Right cardiac atrium (tissue), 5 donors: Measurements from ENCODE around the gene PERCC1. TPM values are rescaled to one million over a fixed set of nuclear protein-coding genes. Genes with fewer than 3 reads are reported as not detected.

ENCODE experiments used
- ATAC-seq, 2 donors: fragments of 200-7000 bp; cut with Tn5 transposase; one replicate each; pipeline versions ENCODE4 v1.8.0 to v1.9.1; 2020; ENCODE audit warnings: moderate library complexity in 2 of 2, mild to moderate bottlenecking in 1 of 2
- DNase-seq, 3 donors: peaks; one replicate each; pipeline ENCODE4 v3.0.0-alpha.2; 2020
- H3K27ac ChIP-seq: one replicate; pipeline ENCODE4 v1.5.1; 2013; ENCODE audit warnings: mild to moderate bottlenecking, low read length, control low read depth, moderate library complexity
- H3K27me3 ChIP-seq: one replicate; pipeline ENCODE4 v1.6.1; 2013; ENCODE audit not compliant: control insufficient read depth, insufficient read depth
- H3K4me1 ChIP-seq: one replicate; pipeline ENCODE4 v1.6.1; 2013; ENCODE audit warnings: low read length; ENCODE audit not compliant: control insufficient read depth, insufficient read depth
- H3K4me3 ChIP-seq: one replicate; pipeline ENCODE4 v1.5.1; 2013; ENCODE audit warnings: low read length, control low read depth
- H3K9me3 ChIP-seq: one replicate; pipeline ENCODE4 v1.6.1; 2013; ENCODE audit warnings: low read length; ENCODE audit not compliant: control insufficient read depth
- whole genome bisulfite sequencing: extraction: QIAGEN DNeasy Blood & Tissue Kit; methylation state at CpG from one replicate; pipeline ENCODE4 v1.1.7; 2013; 5-methylcytosine and 5-hydroxymethylcytosine counted together
- intact Hi-C, 4 donors: fragments of 100-400 bp; cut with DNase I; formaldehyde crosslinking; loops; one replicate each; pipeline versions ENCODE4 v1.11.0 to v1.14.0; 2022 to 2023
- polyA plus RNA-seq: library from polyadenylated mRNA; stranded (reverse); fragments of 200-250 nt; gene quantifications from one replicate; pipeline ENCODE4 v1.2.3, GENCODE V29; 2013
- total RNA-seq, 4 donors: library from RNA; stranded (reverse); fragmentation: NEBNext Ultra II Directional; extraction: Animal tissue kit (Norgen Biotek cat#: 25700); gene quantifications; one replicate each; pipeline ENCODE4 v1.2.1, GENCODE V29; 2021
- donor health status: healthy with polysubstance abuse.
- donor health status: DM: no; HTN: yes; CAD: no.
- donor health status: DM: no; HTN: no; CAD: no.
- donor health status: DM: no; HTN: yes; CAD: no; lungs with severe emphysema.
- donor health status: DM: yes; HTN: yes; CAD: no.

The PERCC1 gene
- total and polyA plus RNA-seq, 5 donors: 0.18 to 0.26 TPM; not detected in 3

DNA sequence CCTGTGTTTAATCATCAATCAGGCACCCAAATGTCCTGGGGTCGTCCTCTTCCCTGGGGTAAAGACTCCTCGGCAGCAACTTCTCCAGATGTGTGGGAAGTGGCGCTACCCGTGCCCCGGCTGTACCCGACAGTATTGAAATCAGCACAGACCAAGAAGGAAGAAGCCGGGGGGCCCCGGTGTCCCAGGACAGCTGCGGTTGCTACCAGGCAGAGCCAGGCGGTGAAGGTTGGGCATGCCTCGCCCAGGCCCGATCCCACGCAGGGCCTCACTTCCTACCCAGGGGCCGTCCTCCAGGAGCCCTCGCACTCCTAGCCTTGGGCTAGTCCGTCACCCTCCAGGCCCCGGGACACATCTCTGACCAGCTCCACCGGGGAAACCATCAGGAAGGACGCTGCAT lies 22.4 kb downstream of the PERCC1 start:
- Histone ChIP-seq H3K27ac (no peak overlapping the region), H3K4me1 (no peaks in the 10 kb centered on the region), H3K27me3 (no peaks in the 10 kb centered on the region), H3K9me3 (no peaks in the 10 kb centered on the region), H3K4me3 (no peak overlapping the region)
- intact Hi-C loops: no loop called here
- WGBS: 94% methylated on average over 19 of the region's 19 CpGs
- ATAC-seq (no peak), DNase-seq (peak in 1 of 3 donors; percentile 40)

DNA sequence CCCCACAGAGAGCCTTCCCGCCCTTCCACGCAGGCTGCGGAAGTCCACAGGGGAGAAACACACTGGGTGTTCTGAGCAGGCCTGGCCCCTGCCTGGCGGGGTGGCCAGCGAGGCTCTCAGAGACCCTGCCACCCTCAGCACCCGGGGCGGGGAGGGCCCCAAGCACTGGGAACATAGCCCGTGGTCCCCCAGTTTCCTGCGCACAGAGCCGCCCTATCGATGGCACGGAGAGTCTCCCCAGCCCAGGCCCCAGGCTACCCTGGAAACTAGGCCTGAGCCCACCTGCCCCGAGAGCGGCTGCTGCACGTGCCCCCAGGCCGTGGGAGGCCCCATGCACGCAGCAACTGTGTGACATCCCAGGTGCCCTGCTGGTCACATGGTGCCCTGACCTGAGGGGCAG lies 23.7 kb downstream of the PERCC1 start:
- H3K27me3 ChIP-seq: no peaks in the 10 kb centered on the region
- ATAC-seq (no peak), DNase-seq (peak in 1 of 3 donors; percentile 51)
- WGBS: 93% methylated on average over 17 of the region's 17 CpGs
- H3K4me3 ChIP-seq: no peak overlapping the region
- no peak overlapping the region for H3K27ac ChIP-seq
- intact Hi-C loops: no loop called here
- no peaks in the 10 kb centered on the region for H3K4me1 ChIP-seq
- no peaks in the 10 kb centered on the region for H3K9me3 ChIP-seq

DNA sequence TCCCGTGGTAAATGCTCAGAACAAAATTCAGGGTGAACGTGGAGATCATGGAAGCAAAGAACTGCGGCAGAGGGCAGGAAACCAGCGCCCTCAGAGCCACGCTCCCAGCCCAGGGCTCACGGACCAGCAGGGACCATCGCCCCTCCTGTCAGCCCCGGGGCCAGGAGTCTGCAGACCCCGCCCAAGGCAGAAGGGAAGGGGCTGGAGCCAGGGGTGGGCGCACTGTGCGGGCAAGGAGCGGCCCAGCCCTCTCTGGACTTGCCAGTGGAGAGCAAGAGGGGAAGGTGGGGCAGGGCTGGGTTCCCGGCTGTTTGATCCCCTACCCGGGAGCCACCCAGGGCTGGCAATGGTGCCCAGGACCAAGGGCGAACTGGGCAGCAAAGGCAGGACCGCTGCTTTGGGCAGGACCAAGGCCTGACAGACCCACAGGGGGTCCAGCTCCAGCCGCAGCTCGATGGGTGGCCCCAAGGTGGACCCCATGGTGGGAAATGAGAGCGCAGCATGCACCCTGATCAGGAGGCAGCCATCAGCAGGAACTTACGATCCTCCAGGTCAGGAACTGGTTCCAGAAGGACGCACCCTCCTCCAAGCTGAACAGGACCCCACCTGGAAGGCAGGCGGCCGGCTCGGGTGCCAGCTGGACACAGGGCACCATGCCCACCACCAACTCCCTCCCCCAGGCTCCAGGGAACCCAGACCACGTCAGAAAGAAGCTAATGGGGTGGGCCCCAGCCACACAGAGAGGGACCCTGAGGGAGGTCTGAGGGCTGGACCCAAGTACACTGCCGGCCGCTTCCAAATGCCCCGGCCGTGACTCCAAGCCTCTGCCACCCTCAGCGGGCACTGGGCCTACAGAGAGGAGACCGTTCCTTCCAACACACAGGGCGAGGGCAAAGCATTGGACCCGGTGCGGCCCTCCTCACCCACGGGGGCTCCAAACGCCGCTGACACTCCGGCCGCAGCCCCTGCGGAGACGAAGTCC lies 24.6 kb downstream of the PERCC1 start:
- H3K27ac ChIP-seq: no peak overlapping the region
- 93% methylated on average over 41 of the region's 41 CpGs for WGBS
- ATAC-seq (no peak), DNase-seq (peak in 1 of 3 donors; percentile 39)
- intact Hi-C loops: no loop called here
- no peaks in the 10 kb centered on the region for H3K4me1 ChIP-seq
- no peaks in the 10 kb centered on the region for H3K9me3 ChIP-seq
- H3K4me3 ChIP-seq: no peak overlapping the region
- H3K27me3 ChIP-seq: no peaks in the 10 kb centered on the region

DNA sequence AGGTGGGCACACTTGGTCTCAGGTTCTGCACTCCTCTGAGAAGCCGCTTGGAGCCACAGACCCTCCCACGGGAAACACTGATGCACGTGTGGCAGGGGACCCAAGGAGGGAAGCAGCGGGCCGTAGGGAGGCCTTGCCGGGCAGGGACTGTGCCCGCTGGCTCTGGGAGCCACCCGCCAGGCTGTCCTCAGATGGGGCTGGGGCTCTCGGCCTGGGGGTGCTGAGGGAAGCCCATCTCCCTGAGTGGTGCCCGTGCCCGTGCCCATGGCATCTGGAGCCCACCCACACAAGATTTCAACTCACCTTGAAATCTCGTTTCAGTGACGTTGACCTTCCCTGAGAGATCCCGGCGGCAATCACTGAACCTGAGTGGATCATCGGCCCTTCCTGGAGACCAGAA lies 26.1 kb downstream of the PERCC1 start:
- H3K27me3 ChIP-seq: no peaks in the 10 kb centered on the region
- intact Hi-C loops: no loop called here
- WGBS: 91% methylated on average over 16 of the region's 16 CpGs
- no peaks in the 10 kb centered on the region for H3K9me3 ChIP-seq
- no peak overlapping the region for H3K27ac ChIP-seq
- no peak overlapping the region for H3K4me3 ChIP-seq
- H3K4me1 ChIP-seq: no peaks in the 10 kb centered on the region
- peak in 2 of 3 donors; percentile 26 to 37 for DNase-seq
- ATAC-seq: no peak

DNA sequence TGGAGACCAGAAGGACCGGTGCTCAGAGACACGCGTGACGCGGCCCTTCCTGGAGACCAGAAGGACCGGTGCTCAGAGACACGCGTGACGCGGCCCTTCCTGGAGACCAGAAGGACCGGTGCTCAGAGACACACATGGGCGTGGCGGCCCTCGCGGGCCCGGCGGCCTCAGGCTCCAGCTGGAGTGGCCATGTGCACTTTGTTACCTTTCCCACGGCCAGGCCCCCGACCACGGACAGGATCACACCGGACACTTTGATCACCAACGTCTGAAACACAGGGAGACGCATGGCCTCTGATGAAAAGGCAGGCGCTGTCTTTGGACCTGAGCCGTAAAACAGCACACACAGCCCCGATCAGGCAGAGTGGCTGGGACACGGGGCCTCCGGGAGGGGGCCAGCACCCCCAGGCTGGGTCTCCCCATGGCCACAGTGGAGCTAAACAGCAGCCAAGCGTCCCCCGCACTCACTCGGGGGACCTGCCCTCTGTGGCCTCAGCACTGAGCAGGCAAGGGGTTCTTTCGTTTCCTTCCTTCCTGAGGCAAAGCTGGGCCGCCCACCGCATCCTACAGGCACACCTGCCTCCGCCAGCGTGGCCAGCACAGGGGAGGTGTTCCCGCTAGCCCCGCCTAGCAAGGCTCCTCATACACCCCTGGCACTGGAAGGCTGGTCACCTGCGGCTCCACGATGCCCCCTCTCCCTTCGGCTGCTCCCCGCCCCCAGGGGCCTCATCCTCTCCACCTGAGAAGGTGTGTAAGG lies 26.8 kb downstream of the PERCC1 start:
- WGBS: 88% methylated on average over 42 of the region's 42 CpGs
- no peak overlapping the region for H3K27ac ChIP-seq
- ATAC-seq (no peak), DNase-seq (peak in 2 of 3 donors; percentile 48 to 49)
- no peak overlapping the region for H3K4me3 ChIP-seq
- no peaks in the 10 kb centered on the region for H3K27me3 ChIP-seq
- intact Hi-C loops: no loop called here
- no peaks in the 10 kb centered on the region for H3K4me1 ChIP-seq
- no peaks in the 10 kb centered on the region for H3K9me3 ChIP-seq

DNA sequence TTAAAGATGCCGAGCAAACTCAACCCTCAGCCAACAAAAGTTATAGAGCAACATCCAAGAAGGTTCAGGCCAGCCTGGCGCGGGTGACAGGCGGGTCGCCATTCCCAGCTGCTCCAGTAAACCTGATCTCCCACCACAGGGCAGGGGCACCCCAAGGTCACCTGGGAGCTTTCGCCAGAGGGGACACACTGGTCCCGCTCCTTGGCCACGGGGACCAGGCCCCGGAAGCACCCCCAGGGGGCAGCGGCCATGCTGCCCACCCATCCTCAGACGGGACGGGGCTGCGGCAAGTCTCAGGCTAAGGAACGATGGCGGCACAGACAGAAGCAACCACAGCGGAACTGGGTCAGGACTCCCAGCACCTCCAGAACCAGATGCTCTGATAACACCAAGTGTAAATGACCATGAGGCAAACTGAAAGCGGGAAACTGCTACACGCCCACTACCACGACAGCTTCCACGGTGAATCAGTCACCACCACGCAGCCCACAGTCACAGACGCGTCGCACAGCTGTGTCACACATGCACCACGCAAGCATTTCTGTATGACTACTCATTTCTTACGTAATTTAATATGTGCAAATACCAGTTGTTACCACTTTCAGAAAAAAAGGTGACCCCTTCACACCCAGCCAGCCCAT lies 27.6 kb downstream of the PERCC1 start:
- intact Hi-C loops: no loop called here
- no peaks in the 10 kb centered on the region for H3K9me3 ChIP-seq
- WGBS: 93% methylated on average over 26 of the region's 26 CpGs
- peak in 1 of 3 donors; percentile 36 for DNase-seq
- no peak overlapping the region for H3K4me3 ChIP-seq
- ATAC-seq: no peak
- H3K4me1 ChIP-seq: no peaks in the 10 kb centered on the region
- no peaks in the 10 kb centered on the region for H3K27me3 ChIP-seq
- no peak overlapping the region for H3K27ac ChIP-seq

DNA sequence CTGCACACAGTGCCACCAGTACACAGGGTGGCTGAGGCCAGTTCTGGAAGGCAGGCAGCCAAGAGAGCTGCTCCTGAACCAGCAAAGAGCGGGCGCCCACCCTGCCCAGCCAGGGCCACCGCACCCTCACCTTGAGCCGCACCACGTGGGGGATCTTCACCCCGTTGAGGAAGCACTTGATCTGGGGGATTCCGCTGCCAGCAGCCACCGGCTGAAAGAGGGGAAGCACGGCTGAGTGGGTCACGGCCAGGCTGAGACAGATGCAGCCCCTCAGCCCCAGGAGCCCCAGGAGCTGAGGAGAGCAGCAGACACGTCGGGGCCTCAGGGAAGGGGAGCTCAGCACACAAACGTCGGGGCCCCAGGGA lies 28.1 kb downstream of the PERCC1 start:
- H3K27ac ChIP-seq: no peak overlapping the region
- DNase-seq: peak in 1 of 3 donors; percentile 56
- intact Hi-C loops: no loop called here
- no peaks in the 10 kb centered on the region for H3K4me1 ChIP-seq
- no peak overlapping the region for H3K4me3 ChIP-seq
- no peak for ATAC-seq
- no peaks in the 10 kb centered on the region for H3K9me3 ChIP-seq
- WGBS: 77% methylated on average over 14 of the region's 14 CpGs
- H3K27me3 ChIP-seq: no peaks in the 10 kb centered on the region

DNA sequence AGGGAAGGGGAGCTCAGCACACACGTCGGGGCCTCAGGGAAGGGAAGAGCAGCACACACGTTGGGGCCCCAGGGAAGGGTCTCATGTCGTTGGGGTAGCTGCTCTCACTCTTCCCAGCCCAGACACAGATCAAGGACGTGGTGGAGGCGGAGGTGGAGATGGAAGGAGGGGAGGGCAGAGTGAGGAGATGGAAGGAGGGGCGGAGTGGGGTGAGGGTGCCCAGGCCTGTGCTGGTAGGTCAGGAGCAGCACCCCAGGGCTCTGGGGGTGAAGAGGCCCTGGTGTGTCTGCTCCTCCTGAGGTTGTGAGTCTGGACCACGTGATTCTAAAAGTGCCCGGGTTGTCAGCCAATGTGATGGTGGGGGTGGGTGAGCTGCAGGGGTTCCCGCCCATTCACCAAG lies 29.1 kb downstream of the PERCC1 start:
- no peak for ATAC-seq
- no peak overlapping the region for H3K4me3 ChIP-seq
- intact Hi-C loops: no loop called here
- DNase-seq: no peak
- 82% methylated on average over 10 of the region's 10 CpGs for WGBS
- H3K27ac ChIP-seq: no peak overlapping the region
- H3K27me3 ChIP-seq: no peaks in the 10 kb centered on the region
- no peaks in the 10 kb centered on the region for H3K4me1 ChIP-seq
- H3K9me3 ChIP-seq: no peaks in the 10 kb centered on the region

DNA sequence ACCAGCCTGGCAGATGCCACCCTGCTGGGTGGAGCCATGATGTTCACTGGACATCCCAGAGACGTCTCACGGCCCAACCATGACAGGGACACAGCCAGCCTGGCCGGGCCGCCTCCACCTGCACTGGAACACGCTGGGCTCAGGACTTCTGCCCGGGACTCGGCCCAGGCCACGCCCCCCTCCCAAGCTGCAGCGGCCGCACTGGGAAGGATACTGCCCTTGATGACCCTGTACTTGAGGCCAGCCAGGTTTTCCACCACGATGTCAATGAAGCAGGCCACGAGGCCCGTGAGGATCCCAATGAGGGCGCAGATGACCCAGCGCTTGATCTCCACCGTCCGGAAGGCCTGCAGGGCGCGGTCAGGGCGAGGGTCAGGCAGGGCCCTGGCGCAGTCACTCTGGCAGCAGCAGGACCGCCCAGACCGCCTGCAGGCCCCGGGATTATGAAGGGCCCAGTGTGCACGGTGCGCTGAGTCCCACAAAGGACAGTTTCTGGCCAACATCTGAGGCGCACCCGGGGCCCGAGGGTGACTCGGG lies 29.8 kb downstream of the PERCC1 start:
- Histone ChIP-seq H3K27me3 (no peaks in the 10 kb centered on the region), H3K4me3 (no peak overlapping the region), H3K27ac (no peak overlapping the region), H3K9me3 (no peaks in the 10 kb centered on the region), H3K4me1 (no peaks in the 10 kb centered on the region)
- intact Hi-C loops: no loop called here
- ATAC-seq (peak; percentile 17 to 25), DNase-seq (peak in 2 of 3 donors; percentile 37 to 38)
- WGBS: 88% methylated on average over 30 of the region's 30 CpGs

DNA sequence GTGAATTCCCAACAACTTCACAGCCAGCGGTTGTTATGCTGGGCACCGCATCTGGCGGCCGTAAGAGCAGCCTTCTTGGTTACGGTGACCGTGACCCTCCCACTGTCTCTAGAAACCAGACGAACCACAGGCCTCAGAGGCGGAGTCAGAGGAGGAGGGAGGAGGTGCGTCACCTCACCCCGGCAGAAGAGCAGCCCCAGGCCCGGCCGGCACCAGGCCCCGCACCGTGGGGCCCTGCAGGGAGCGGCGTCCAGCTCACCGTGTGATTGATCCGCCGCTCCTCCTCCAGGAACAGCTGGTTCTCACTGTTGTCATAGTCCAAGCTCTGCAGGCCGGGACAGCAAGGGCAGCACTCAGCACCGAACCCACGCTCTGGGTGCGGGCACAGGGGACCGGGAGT lies 30.3 kb downstream of the PERCC1 start:
- H3K27ac ChIP-seq: no peak overlapping the region
- intact Hi-C loops: no loop called here
- H3K4me3 ChIP-seq: no peak overlapping the region
- no peaks in the 10 kb centered on the region for H3K27me3 ChIP-seq
- ATAC-seq (no peak), DNase-seq (peak in 2 of 3 donors; percentile 31 to 36)
- H3K4me1 ChIP-seq: no peaks in the 10 kb centered on the region
- H3K9me3 ChIP-seq: no peaks in the 10 kb centered on the region
- WGBS: 83% methylated on average over 24 of the region's 24 CpGs
